ENCODE results near the gene TIAL1.
A peak's percentile ranks its signal among the peaks of the same experiment; 100 is the strongest.
"Not testable (repeated sequence)": the region's sequence is repeated elsewhere in the genome, so short reads cannot be mapped to it uniquely, and the experiment has no call there.

TIAL1 gene

DNA sequence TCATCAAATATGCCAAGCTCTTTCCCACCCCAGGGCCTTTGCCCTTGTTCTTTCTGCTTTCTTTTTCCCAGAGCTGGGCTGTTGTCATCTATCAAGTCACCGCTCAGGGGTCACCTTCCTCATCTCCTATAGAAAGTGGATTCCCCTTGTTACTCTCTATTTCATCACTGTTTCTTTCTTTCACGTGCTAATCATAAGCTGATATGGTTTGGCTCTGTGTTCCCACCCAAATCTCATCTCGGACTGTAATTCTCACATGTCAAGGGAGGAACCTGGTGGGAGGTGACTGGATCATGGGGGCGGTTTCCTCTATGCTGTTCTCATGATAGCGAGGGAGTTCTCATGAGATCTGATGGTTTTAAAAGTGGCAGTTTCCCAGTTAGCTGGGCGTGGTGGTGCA, 17.0 kb upstream of the TIAL1 start:
- DNase-seq = no peak

DNA sequence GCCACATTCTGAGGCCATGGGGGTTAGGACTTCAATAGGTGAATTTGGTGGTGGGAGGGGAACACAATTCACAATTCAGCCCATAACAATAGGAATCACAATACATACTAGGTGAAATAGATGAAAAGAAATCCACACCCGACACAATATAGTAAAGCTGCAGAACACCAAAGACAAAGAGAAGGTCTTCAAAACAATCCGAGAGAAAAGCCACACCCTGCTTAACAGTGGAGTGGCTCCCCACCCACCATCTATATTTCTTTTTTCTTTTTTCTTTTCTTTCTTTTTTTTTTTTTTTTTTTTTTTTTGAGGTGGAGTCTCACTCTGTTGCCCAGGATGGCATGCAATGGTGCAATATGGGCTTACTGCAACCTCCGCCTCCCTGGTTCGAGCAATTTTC, 14.7 kb upstream of the TIAL1 start:
- no peak for DNase-seq

DNA sequence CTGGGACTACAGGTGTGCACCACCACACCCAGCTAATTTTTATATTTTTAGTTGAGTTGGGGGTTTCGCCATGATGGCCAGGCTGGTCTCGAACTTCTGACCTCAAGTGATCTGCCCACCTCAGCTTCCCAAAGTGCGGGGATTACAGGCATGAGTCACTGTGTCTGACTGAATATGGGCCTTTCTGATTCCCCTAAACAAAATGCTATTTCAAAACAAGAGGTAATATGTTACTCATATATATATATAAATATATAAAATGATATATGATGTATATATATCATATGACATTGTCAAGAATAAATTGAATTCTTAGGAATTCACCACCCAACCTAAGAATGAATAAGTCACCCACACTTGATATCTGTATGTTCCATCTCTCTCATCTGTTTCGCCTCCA, 12.8 kb upstream of the TIAL1 start:
- DNase-seq = no peak

DNA sequence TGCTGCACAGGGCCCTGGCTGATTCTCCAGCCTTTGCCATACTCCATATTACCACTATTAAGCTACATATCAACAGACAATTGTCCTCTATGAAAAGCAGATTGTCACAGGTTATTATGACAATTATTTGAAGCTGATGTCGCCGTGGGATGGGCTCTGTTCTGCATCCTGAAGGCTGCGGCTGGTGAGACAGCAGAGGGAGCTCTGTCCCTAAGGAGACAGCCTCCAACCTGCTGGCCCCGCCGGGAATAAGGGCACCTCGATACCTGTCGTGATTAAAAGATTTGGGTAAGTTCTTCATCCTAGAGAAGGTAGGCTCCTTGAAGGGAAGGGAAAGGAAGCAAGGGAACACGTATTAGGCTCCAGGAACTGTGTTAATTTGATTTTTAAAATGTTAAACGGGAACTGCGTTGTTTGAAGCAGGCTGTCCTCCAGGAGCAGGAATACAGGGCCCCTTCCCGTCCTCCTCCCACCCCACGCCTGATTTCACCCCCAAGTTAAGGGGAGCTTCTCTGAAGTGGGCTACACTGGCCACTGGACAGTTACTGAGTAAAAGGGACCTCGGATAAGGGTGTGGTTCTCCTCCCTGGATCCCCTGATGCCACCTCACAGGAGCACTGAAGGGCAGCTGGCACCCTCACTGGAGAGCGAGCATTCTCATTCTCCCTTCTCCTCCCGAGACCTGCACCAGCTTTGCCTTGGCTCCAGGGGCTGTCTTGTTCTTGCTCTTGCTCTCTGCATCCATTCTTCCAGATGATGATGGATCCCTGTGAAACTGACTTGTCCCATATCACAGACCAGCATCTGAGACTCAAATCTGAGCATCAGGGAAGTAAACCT, 11.8 kb upstream of the TIAL1 start:
- peak; percentile 2 for DNase-seq

DNA sequence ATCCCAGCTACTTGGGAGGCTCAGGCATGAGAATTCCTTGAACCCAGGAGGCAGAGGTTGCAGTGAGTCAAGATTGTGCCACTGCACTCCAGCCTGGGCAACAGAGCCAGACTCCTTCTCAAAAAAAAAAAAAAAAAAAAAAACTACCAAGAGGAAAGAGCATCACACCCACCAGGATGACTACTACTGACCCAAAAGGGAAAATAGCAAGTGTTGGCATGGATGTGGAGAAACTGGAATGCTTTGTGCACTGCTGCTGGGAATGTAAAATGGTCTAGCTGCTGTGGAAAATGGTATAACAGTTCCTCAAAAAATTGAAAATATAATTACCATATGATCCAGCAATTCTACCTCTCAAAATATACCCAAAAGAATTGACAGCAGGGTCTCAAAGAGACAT, 7.7 kb upstream of the TIAL1 start:
- no peak for DNase-seq

DNA sequence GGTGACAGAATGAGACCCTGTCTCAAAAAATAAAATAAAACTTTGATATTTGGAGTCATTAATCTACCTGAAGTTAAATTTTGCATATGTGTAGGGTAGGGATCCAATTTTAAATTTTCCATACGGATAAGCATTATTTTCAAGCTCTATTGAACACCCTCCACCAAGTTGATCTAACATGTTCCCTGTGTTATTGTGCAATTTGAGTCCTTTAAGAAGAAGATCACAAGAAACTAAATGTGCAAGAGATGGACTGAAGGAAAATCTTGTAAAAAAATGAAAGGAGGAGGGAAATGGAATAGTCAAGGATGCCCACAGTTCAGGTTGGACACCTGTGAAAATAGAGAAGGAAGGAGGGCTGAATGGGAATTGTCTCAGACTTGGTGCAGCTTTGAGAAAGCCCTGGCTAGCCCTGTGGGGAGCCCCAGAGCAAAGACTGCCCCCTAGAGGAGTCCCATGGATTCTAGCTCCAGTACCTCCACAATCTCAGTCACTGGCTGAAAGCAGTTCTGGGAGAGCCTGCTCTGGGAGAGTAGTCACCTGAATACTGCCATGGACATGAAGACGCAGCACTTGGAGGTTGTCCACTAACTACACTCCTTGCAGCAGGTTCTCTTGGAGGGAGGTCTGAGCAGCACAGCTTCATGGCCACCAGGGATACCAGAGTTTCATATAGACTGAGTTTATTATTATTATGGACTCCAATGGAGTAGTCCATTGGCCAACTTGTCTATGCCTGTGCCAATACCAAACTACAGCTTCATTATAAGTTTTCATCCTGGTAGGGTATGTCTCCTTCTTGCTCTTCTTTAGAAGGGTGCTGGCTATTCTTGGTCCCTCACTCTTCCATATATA, 5.7 kb upstream of the TIAL1 start:
- peak; percentile 1 for DNase-seq

DNA sequence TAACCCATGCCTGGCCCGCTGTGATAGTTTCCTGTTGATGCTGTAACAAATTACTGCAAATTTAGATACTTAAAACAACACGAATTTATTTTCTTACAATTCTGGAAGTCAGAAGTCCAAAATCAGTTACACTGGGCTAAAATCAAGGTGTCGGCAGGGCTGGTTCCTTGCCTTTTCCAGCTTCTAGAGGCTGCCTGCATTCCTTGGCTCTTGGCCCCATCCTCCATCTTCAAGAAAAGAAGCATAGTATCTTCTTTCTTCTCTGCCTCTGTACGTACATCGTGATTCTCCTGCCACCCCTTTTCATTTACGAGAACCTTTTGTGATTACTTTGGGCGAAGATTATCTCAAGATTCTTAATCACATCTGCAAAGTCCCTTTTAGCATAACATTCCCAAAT, 1.6 kb upstream of the TIAL1 start:
- no peak for DNase-seq

DNA sequence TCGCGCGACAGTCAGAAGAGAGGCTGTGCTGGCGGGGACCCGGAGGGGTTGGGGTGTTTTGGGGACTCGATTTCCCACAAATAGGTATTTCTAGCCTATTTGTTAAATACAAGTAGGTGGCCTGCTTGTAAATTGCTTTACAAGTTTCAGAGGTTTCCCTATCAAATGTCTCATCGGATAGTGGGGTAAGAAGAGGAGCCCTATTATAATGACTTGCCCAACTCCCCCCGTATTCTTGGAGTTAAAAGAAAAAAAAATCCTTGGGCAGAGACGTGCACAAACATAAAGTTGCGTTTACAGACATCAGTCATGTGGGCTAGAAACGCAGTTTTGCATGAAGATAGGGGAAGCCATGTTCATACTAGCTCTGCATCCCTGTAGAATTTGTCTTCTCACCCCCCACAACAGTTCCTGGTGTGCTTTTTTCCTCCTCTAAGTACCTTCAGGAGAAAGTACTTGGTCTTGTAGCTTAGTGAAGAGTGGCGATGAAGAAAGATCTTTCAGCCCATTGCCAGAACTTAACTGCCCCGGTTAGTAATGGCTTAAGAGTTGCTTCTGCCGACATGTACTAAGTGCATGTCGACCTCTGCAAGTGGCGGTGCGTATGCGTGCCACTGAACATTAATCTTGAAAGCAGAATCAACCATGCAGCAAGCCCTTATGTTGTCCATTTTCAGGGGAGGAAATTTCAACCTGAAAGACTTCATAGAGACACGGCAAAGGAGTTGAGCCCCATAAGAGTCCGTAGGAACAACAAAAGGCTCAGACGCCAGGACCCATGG, 832 bp upstream of the TIAL1 start:
- DNase-seq = peak; percentile 13

DNA sequence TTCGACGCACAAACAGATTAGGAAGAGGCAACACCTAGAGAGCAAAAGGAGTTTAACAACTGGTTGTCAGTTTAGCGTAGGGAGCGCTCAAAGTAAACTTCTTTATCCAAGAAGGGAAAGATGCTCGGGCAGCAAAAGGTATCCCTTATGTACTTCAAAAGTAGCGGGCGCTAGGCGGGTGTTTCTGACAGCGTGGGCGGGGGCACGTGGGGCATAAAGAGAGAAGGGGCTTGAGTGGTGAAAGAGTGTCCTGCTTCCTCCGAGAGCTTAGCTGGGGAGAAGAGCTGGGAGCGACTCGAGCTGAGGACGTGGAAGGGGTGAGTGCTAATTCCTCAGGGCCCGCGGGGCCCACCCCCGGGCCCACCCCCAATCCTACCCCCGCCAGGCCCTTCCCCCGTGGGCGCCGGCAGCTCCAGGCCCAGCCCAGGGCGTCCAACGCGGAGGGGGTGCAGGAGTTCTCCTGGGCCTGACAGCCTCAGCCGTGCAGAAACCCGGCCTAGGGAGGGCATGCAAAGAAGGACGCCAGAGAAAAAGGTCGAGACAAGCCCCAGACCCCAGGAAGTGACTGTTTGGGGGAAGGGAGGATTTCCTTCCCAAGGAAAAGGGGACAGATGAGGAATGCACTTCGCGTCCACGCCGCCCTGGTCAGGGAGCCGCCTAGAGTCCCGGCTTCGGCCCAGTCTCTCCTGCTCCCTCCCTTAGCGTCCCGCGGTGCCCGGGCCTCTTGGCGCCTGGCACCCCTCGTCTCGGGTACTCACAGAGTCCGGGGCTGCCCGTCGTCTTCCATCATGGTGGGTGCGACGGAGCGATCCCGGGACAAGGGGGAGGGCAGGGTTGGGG, 868 bp downstream of the TIAL1 start:
- no peak for DNase-seq

DNA sequence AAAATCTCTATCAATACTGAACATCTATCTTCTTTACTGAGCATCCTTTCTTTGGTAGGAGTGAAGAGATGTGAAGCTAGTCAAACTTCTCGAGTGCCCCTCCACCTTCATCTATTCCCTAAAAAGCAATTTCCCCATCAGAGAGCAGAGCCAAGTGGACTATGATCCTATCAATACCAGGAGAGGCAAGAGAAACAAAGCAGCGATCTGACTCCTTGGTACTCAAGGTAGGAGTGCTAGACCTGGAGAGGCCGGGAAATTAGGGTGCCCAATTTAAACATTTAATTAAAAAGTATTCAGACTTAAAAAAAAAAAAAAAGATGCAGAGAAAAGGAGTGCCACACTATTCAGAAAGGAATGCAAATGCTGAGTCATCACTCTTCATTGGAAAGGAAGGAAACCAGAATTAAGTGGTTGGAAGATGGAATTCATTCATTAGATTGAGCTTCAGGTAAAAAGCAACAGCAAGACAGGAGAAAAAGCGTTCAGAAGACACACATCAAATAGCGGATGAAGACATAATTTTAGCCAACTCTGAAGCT, 1.6 kb downstream of the TIAL1 start:
- DNase-seq = no peak

DNA sequence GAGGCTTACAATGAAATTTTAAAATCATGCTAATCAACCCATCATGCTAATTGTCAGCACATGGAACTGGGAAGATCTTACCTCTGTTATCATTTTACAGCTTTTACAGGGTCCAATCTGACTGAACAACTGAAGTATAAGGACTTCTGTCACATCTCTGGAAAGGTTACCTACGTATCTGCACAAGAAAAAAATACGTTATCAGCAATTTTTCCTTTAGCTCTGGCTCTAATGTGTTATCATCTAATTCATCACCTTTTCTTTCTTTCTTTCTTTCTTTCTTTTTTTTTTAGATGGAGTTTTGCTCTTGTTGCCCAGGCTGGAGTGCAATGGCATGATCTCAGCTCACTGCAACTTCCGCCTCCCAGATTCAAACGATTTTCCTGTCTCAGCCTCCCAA, 8.7 kb downstream of the TIAL1 start:
- no peak for DNase-seq

DNA sequence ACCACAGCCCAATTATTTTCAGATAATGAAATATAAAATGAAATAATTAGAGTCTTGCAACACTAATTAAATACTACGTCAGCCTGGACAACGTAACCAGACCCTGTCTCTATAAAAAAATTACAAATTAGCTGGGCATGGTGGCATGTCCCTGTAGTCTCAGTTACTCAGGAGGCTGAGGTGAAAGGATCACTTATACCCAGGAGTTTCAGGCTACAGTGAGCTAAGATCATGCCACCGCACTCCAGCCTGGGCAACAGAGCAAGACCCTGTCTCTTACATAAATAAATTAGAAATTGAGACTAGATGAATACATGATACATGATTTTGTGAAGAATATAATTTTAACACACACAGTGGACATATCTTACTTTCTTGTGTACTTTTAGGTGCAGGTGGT, 18.4 kb downstream of the TIAL1 start:
- DNase-seq = no peak

DNA sequence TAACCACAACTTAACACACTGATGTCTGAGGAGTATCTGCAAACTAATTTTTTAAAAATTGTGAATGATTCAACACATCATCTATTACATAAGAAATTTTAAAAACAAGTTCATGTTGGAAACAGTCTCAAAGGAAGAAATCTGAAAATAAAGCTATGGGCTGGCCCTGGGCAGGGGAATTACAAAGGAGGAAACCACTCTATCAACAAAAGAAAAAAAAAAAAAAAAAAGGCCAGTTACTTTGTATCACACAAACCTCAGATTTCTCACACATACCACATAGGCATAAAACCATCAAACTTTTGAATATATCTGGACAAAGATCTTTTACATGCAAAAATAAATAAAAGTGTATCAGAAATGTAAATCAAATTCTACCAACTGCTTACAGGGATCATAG, 20.8 kb downstream of the TIAL1 start:
- DNase-seq = no peak

DNA sequence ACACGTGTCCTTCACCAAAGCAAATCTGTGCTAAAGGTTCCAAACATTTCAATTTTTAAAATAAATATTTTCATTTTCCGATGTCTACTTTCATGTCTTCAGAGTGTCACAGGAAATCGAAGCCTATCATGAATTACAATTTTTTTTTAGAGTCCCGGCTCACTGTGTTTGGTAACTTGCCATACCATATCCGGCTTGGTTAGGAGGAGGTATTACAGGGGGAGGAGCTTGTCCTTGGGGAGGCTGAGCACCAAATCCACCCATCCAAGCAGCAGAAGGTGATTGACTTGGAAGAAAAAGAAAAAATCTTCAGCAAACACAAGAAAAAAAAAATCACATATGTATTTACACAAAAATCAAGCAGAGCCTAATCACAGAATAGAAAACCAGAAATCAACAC, 21.3 kb downstream of the TIAL1 start:
- DNase-seq = no peak

DNA sequence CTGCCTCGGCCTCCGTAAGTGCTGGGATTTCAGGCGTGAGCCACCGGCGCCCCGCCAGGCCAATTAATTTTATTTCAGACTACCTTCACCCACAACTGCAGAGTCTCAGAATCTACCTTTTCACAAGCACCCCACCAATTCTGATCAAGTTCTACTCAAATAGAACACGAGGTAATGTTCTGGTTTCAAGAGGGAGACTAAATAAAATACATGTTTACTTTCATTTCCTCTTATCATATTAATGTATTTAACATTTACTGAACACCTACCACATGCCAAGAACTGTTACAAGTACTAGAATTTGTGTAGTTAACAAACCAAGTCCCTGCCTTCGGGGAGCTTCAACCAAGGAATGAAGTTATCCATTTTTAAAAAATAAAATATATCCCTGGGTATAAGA, 28.8 kb downstream of the TIAL1 start:
- DNase-seq = no peak

DNA sequence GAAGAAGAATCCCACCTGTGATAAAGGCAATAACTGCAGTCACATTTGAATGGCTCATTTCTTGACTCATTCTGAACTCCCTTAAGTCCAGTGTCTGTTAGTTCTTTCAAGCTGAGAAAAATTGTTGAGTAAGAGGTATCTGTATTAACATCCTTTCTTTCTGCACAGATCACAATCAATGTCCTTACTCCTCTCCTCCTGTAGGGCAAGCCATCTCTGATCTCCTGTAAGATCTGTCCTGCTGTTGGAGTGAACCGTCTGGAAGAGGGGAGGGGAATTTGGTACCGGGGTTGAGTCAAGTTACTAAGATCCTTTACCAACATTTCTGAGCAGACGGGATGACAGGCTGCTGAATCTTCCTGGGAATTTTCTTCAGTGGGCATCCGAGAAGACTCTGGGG, 34.7 kb downstream of the TIAL1 start:
- DNase-seq = no peak

DNA sequence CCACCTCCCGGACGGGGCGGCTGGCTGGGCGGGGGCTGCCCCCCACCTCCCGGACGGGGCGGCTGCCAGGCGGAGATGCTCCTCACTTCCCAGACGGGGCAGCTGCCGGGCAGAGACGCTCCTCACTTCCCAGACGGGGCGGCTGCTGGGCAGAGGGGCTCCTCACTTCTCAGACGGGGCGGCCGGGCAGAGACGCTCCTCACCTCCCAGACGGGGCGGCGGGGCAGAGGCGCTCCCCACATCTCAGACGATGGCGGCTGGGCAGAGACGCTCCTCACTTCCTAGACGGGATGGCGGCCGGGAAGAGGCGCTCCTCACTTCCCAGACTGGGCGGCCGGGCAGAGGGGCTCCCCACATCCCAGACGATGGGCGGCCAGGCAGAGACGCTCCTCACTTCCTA, 37.3 kb downstream of the TIAL1 start:
- DNase-seq = not testable (repeated sequence)

DNA sequence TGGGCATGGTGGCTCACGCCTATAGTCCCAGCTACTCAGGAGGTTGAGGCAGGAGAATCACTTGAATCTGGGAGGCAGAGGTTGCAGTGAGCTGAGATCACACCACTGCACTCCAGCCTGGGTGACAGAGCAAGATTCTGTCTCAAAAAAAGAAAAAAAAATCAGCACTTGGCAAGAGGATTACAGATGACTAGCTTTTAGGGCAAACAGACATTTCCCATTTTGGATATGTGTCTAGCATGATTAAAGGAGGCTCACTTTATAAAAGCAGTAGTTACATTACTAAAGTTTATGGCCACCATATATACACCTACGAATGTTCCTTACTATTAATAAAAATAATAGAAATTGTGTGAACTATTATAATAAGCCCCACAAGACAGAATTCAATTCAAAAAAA, 40.7 kb downstream of the TIAL1 start:
- not testable (repeated sequence) for DNase-seq

DNA sequence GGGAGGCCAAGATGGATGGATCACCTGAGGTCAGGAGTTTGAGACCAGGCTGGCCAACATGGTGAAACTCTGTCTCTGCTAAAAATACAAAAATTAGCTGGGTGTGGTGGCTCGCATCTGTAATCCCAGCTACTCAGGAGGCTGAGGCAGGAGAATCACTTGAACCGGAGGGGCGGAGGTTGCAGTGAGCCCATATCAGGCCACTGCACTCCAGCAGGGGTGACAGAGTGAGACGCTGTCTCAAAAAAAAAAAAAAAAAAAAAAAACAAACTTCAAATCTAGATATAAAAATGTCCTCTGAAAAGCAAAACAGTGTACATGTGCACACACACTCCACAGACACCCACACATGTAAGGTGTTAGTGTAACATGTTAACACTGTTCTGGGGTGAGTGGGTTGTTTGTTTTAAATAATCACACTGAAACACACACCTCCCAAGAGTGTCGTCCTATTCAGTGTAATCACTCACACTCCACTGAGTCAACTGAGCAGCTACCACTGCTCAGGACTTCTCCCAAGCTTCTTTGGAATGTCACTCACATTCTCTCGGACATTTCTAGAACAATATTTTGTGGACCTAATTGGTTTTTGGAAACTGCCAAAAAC, 41.5 kb downstream of the TIAL1 start:
- DNase-seq = no peak

DNA sequence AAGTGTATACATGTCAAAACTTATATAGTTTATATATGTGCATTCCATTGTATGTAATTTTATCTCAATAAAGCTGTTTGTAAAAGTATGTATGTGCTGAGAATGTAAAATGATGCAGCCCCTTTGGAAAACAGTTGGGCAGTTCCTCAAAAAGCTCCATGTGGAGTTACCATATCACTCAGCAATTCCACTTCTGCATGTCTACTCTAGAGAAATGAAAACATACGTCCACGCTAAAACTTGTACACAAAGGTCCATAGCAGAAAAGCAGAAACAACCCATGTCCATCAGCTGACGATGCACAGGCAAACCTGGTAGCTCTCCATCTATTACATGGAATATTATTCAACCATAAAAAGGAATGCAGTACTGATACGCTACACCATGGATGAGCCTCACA, 45.9 kb downstream of the TIAL1 start:
- no peak for DNase-seq

DNA sequence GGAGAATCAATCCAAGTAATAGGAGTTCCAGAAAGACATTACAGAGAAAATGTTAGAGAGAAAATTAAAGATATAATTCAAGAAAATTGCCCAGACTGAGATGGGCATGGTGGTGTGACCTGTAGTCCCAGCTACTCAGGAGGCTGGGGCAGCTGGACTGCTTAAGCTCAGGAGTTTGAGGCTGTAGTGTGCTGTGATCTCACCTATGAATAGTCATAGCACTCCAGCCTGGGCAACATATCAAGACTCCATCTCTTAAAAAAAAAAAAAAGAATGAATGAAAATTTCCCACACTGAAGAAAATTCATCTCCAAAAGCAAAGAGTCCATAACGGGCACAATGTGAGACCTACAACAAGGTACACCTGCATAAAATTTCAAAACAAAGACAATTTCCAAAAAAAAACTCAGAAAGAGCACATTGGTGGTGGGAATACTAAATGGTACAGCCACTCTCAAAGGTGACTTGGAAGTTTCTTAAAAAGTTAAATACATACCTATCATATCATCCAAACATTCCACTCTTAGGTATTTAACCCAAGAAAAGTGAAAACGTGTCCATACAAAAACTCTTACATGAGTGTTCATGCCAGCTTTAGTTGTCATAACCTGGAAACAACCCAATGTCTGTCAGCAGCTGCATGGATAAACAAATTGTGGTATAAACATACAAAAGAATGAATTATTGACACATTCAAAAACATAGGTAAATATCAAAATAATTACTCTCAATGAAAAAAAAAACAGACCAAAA, 47.3 kb downstream of the TIAL1 start:
- no peak for DNase-seq
